ENCODE data around the gene RNF214. TPM values are rescaled to one million over a fixed set of nuclear protein-coding genes. Genes with fewer than 3 reads are reported as not detected.

RNF214 gene
- total and polyA plus RNA-seq, 8 donors = 21.5 to 37.1 (median 30.9) TPM

- peaks cover 0 to 90% of the 10 kb centered on the region in 2 donors for H3K36me3 ChIP-seq
- no peak for ATAC-seq
Measured at GRCh38 chr11:117192401-117192875, 40.0 kb upstream of the RNF214 start.

GRCh38 chr11:117193130-117194020 is 39.1 kb upstream of the RNF214 start:
- TF ChIP-seq CTCF (IDR thresholded peaks at IDR 0.05) = no peak
- no peaks in the 10 kb centered on the region for H3K27me3 ChIP-seq
- peaks cover 0 to 81% of the 10 kb centered on the region in 2 donors for H3K36me3 ChIP-seq
- H3K4me3 ChIP-seq = no peak overlapping the region
- H3K4me1 ChIP-seq = peaks cover 7 to 22% of the 10 kb centered on the region in 2 donors
- no peaks in the 10 kb centered on the region for H3K9me3 ChIP-seq
- no peak overlapping the region for H3K27ac ChIP-seq
- ATAC-seq (no peak), DNase-seq (no peak)
- intact Hi-C loops (cut with DNase I) = no loop called here

More at GRCh38 chr11:117192401-117192875, 40.0 kb upstream of the RNF214 start:
- H3K4me1 ChIP-seq = peaks cover 0 to 22% of the 10 kb centered on the region in 2 donors
- no peak for TF ChIP-seq CTCF (IDR thresholded peaks at IDR 0.05)
- no peaks in the 10 kb centered on the region for H3K27me3 ChIP-seq
- H3K4me3 ChIP-seq = no peak overlapping the region
- intact Hi-C loops (cut with DNase I) = no loop called here
- no peaks in the 10 kb centered on the region for H3K9me3 ChIP-seq
- no peak overlapping the region for H3K27ac ChIP-seq
- DNase-seq = peak in 1 of 4 donors; percentile 31

DNA sequence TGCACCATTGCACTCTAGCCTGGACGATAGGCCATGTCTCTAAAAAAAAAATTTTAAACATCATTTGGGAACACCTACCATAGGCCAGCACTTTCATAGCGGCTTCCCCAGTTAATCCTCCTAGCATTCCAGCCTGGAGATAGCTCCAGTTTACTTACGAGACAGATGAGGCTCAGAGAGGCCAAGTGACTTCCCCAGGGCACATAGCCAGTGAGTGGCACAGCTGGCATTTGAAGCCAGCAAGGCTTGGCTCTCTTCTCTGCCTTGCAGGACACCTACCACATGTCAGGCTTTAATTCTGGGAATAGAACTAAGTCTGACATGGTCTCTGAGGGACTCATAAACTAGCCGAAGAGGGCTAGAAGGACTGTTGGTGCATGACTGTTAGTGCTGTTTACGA is 38.2 kb upstream of the RNF214 start:
- intact Hi-C loops (cut with DNase I) = no loop called here
- no peak for TF ChIP-seq CTCF (IDR thresholded peaks at IDR 0.05)

DNA sequence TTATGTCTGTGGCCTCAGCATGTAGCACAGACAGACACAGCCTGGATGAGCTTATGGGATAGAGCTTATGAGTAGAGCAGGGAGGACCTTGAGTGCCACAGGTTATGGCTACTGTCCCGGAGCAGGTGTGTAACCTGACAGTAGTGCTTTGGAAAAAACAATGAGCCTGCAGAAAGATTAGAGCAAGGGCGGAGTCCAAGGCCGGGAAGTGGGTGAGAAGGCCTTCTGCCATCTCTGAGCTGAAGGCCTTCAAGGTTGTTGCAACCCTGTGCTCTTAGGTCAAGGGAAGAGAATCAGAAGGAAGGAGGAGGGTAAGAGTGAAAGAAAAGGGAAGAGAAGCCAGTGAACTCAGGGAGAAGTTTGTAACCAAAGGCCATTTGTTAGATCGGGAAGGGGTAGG is 37.2 kb upstream of the RNF214 start:
- H3K36me3 ChIP-seq = peaks cover 0 to 64% of the 10 kb centered on the region in 2 donors
- peaks cover 11 to 19% of the 10 kb centered on the region in 2 donors for H3K4me1 ChIP-seq
- H3K27ac ChIP-seq = no peak overlapping the region
- no peak for TF ChIP-seq CTCF (IDR thresholded peaks at IDR 0.05)
- H3K9me3 ChIP-seq = no peaks in the 10 kb centered on the region
- DNase-seq = peak in 1 of 4 donors; percentile 32
- no peaks in the 10 kb centered on the region for H3K27me3 ChIP-seq
- no peak overlapping the region for H3K4me3 ChIP-seq
- intact Hi-C loops (cut with DNase I) = no loop called here
- ATAC-seq = no peak

More for the DNA sequence above, 38.2 kb upstream of the RNF214 start:
- ATAC-seq (no peak), DNase-seq (no peak)
- H3K4me3 ChIP-seq = no peak overlapping the region
- H3K9me3 ChIP-seq = no peaks in the 10 kb centered on the region
- no peak overlapping the region for H3K27ac ChIP-seq
- H3K4me1 ChIP-seq = peaks cover 11 to 20% of the 10 kb centered on the region in 2 donors
- no peaks in the 10 kb centered on the region for H3K27me3 ChIP-seq
- peaks cover 0 to 72% of the 10 kb centered on the region in 2 donors for H3K36me3 ChIP-seq

DNA sequence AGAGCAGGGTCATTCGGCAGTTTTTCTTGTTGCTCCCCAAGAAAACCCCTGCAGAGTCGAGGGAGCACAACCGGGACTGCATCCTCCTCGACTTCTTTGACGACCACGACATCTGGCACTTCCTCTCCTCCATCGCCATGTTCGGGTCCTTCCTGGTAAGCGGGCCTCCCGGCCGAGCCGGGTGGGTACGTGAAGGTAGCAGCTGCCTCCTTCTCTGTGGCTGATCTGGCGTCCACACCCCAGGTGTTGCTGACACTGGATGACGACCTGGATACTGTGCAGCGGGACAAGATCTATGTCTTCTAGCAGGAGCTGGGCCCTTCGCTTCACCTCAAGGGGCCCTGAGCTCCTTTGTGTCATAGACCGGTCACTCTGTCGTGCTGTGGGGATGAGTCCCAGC is 36.7 kb upstream of the RNF214 start:
- peaks cover 11 to 19% of the 10 kb centered on the region in 2 donors for H3K4me1 ChIP-seq
- H3K9me3 ChIP-seq = no peaks in the 10 kb centered on the region
- TF ChIP-seq CTCF (IDR thresholded peaks at IDR 0.05) = no peak
- H3K36me3 ChIP-seq = peaks cover 0 to 59% of the 10 kb centered on the region in 2 donors
- no peak for ATAC-seq
- peak in 1 of 4 donors; percentile 31 for DNase-seq
- H3K27ac ChIP-seq = no peak overlapping the region
- intact Hi-C loops (cut with DNase I) = no loop called here
- H3K4me3 ChIP-seq = no peak overlapping the region
- H3K27me3 ChIP-seq = no peaks in the 10 kb centered on the region

Measured in left lung (tissue), 10 donors.